Body of pancreas (tissue), 4 donors: ENCODE data around the gene SPATA1. TPM values are rescaled to one million over a fixed set of nuclear protein-coding genes. Genes with fewer than 3 reads are reported as not detected.
A peak's percentile ranks its signal among the peaks of the same experiment; 100 is the strongest.

Experiments used
- ATAC-seq: fragments of 150-250 bp; one replicate; pipeline ENCODE4 v1.9.1; 2016
- DNase-seq, 4 donors: peaks; one replicate each; pipeline ENCODE4 v3.0.0-alpha.2; 2019
- H3K27ac ChIP-seq, 4 donors: fragments of 200-600 bp; sonication (generic); 1 replicate in 3 of 4; 2 replicates in 1 of 4; pipeline versions ENCODE4 v1.5.1 to v1.6.1; 2016 to 2019; ENCODE audit warnings: mild to moderate bottlenecking in 1 of 4, mixed read lengths in 1 of 4, moderate library complexity in 1 of 4
- H3K27me3 ChIP-seq, 2 donors: fragments of 200-600 bp; sonication (generic); one replicate each; pipeline ENCODE4 v1.6.0; 2016; ENCODE audit warnings: mild to moderate bottlenecking in 1 of 2
- H3K36me3 ChIP-seq, 2 donors: fragments of 200-600 bp; sonication (generic); replicated peaks in 1 of 2; 2 replicates each; pipeline ENCODE4 v1.5.1; 2016; ENCODE audit warnings: low read depth in 2 of 2; ENCODE audit not compliant: insufficient read depth in 1 of 2
- H3K4me1 ChIP-seq: fragments of 200-600 bp; sonication (generic); one replicate; pipeline ENCODE4 v1.6.0; 2016
- H3K4me3 ChIP-seq, 2 donors: fragments of 200-600 bp; sonication (generic); 1 replicate in 1 of 2; 2 replicates in 1 of 2; pipeline ENCODE4 v1.5.1; 2016 to 2019
- H3K9me3 ChIP-seq, 3 donors: fragments of 200-600 bp; sonication (generic); 1 replicate in 2 of 3; 2 replicates in 1 of 3; pipeline ENCODE4 v1.5.1; 2016
- CTCF ChIP-seq, 7 experiments: fragments of 450-650 bp in 4 of 7; fragments of 200-600 bp in 3 of 7; sonication (generic) in 3 of 7; IDR thresholded peaks; one replicate each; pipeline ENCODE4 v1.5.1; 2016 to 2019; ENCODE audit warnings: antibody characterized with exemption in 7 of 7
- POLR2A ChIP-seq, 3 donors: fragments of 450-650 bp; IDR thresholded peaks; one replicate each; pipeline ENCODE4 v1.6.1; 2016; ENCODE audit warnings: antibody characterized with exemption in 3 of 3, mild to moderate bottlenecking in 2 of 3
- WGBS, 2 donors: methylation state at CpG; one replicate each; pipeline ENCODE4 v1.1.5; 2017; 5-methylcytosine and 5-hydroxymethylcytosine counted together
- intact Hi-C: fragments of 100-400 bp; cut with DNase I; formaldehyde crosslinking; loops from one replicate; pipeline ENCODE4 v1.15.1; 2023
- total RNA-seq, 2 donors: library from RNA; depleted of rRNA; stranded (reverse); fragments of >200 nt; gene quantifications; one replicate each; pipeline ENCODE4 v1.1.0, GENCODE V29; 2016

Gene SPATA1
- total RNA-seq, 2 donors from 2014 or later = under 0.01 TPM; not detected in 1

- no peak for ATAC-seq
- no peak for TF ChIP-seq CTCF (IDR thresholded peaks at IDR 0.05)
- no peak for TF ChIP-seq POLR2A (IDR thresholded peaks at IDR 0.05)
- intact Hi-C loops = no loop called here
These were observed 75.5 kb downstream of the SPATA1 start for GRCh38 chr1:84581648-84582047.

GRCh38 chr1:84582802-84583587 lies 76.8 kb downstream of the SPATA1 start:
- DNase-seq = peak in 1 of 4 donors; percentile 8
- intact Hi-C loops = no loop called here
- Histone ChIP-seq H3K4me3 (no peak overlapping the region), H3K27ac (no peak overlapping the region), H3K27me3 (no peaks in the 10 kb centered on the region), H3K4me1 (no peaks in the 10 kb centered on the region), H3K36me3 (no peaks in the 10 kb centered on the region), H3K9me3 (no peaks in the 10 kb centered on the region)
- no peak for ATAC-seq
- TF ChIP-seq CTCF (IDR thresholded peaks at IDR 0.05) (no peak), POLR2A (IDR thresholded peaks at IDR 0.05) (no peak)
- WGBS, 2 donors = 76 to 78% methylated on average over 7 of the region's 7 CpGs

More at GRCh38 chr1:84581648-84582047, 75.5 kb downstream of the SPATA1 start:
- no peaks in the 10 kb centered on the region for H3K9me3 ChIP-seq
- H3K27me3 ChIP-seq = no peaks in the 10 kb centered on the region
- no peak for DNase-seq
- no peak overlapping the region for H3K27ac ChIP-seq
- H3K36me3 ChIP-seq = no peaks in the 10 kb centered on the region
- no peak overlapping the region for H3K4me3 ChIP-seq
- 90 to 92% methylated on average over 3 of the region's 3 CpGs for WGBS, 2 donors
- H3K4me1 ChIP-seq = no peaks in the 10 kb centered on the region

DNA sequence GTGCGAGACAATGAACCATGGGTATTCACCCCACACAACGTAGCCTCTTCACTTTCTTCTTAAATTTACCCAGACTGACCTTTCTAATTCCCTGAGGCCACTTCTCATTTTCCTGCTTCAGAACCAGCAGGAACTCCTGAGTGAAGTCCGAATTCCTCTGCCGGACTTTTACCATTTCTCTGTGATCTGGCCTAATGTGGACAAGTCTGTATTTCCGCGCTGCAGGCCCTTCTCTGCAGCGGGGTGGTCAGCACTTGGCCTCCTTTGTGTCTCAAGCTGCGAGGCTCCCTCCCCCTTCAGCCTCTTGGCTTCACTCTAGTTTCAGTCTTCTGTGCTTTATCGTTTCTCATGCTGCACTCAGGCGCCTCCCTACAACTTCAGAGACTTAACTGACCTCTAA lies 77.5 kb downstream of the SPATA1 start:
- WGBS, 2 donors = 90% methylated on average over 10 of the region's 10 CpGs
- Histone ChIP-seq H3K4me1 (no peaks in the 10 kb centered on the region), H3K36me3 (no peaks in the 10 kb centered on the region), H3K4me3 (no peak overlapping the region), H3K27ac (no peak overlapping the region), H3K27me3 (no peaks in the 10 kb centered on the region), H3K9me3 (no peaks in the 10 kb centered on the region)
- no peak for TF ChIP-seq CTCF (IDR thresholded peaks at IDR 0.05)
- no peak for TF ChIP-seq POLR2A (IDR thresholded peaks at IDR 0.05)
- intact Hi-C loops = no loop called here
- ATAC-seq (no peak), DNase-seq (no peak)

- no peak overlapping the region for H3K4me3 ChIP-seq
- H3K27me3 ChIP-seq = no peaks in the 10 kb centered on the region
- H3K4me1 ChIP-seq = no peaks in the 10 kb centered on the region
- no peaks in the 10 kb centered on the region for H3K36me3 ChIP-seq
- intact Hi-C loops = no loop called here
- ATAC-seq (no peak), DNase-seq (no peak)
- H3K27ac ChIP-seq = no peak overlapping the region
- no peaks in the 10 kb centered on the region for H3K9me3 ChIP-seq
- TF ChIP-seq POLR2A (IDR thresholded peaks at IDR 0.05) (no peak), CTCF (IDR thresholded peaks at IDR 0.05) (no peak)
- WGBS, 2 donors = 90 to 93% methylated on average over 2 of the region's 2 CpGs
These were observed 77.9 kb downstream of the SPATA1 start for GRCh38 chr1:84584126-84584525.

DNA sequence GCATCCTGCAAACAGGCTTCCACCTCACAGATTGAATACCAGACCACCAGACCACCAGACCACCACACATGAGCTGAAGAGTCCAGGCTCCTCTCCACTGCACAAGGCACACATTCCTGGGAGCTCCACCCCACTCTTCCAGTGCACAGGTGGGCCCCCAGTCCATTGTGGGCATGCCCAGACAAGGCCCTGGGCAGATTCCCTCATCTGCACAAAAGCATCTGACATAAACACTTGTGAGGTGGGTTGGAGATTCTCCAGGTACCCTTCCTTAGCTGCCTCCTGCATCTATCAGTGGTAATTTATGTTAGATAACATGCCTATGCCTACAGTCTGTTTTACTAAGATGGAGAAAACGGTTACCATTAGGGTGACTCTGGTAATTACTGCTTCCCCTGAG lies 79.6 kb downstream of the SPATA1 start:
- 0% methylated on average over 1 of the region's 1 CpG for WGBS, 2 donors
- DNase-seq (no peak), ATAC-seq (no peak)
- intact Hi-C loops = no loop called here
- Histone ChIP-seq H3K4me1 (no peaks in the 10 kb centered on the region), H3K9me3 (no peaks in the 10 kb centered on the region), H3K27me3 (no peaks in the 10 kb centered on the region), H3K36me3 (no peaks in the 10 kb centered on the region), H3K27ac (no peak overlapping the region), H3K4me3 (no peak overlapping the region)
- TF ChIP-seq CTCF (IDR thresholded peaks at IDR 0.05) = no peak
- no peak for TF ChIP-seq POLR2A (IDR thresholded peaks at IDR 0.05)
